ENCODE measurements around the gene BMPR1A.
"Not testable (repeated sequence)": the region's sequence is repeated elsewhere in the genome, so short reads cannot be mapped to it uniquely, and the experiment has no call there.

Gene BMPR1A

DNA sequence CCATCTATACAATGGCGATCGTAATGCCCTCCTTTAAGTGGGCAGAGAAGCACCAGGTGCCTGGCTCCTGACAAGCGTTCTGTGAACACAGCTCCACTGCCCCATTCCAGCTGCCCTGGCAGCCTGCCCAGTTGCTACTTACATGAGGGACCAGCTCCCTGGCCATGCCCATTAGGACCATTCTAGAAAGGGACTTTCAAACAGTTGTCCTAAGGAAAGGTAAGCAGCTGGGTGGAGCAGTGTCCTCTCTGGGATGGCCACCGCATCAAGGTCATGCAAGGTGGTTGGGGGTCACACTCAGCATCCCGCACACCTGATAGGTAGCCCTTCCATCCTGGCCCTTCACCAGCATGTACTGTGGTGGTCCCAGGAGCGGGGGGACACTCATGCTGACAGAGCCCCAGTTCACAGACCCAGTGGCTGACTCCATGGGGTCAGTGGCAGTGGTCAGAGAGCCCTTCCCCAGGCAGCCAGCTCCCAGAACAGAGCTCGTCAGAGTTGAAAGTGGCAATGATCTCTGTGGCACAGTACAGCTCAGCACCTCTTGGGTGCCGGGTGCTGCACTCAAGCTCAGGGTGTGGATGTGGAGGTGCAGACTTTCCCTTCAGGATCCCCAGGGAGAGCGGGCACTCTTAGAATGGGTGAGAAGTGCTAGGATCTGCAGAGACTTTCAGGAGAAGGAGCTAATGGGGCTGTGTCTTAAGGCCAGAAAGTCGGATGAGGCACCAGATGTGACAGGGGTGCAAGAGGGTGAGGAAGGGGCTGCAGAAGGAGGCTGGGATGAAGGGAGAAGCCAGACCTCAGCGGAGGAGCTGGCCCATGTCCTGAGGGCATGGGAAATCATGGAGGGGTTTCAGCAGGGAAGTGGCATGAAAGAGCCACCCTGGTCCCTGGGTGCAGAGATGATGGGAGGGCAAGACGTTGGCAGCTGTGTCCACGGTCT lies 190.1 kb downstream of the BMPR1A start:
- TF ChIP-seq, protein P1, sequence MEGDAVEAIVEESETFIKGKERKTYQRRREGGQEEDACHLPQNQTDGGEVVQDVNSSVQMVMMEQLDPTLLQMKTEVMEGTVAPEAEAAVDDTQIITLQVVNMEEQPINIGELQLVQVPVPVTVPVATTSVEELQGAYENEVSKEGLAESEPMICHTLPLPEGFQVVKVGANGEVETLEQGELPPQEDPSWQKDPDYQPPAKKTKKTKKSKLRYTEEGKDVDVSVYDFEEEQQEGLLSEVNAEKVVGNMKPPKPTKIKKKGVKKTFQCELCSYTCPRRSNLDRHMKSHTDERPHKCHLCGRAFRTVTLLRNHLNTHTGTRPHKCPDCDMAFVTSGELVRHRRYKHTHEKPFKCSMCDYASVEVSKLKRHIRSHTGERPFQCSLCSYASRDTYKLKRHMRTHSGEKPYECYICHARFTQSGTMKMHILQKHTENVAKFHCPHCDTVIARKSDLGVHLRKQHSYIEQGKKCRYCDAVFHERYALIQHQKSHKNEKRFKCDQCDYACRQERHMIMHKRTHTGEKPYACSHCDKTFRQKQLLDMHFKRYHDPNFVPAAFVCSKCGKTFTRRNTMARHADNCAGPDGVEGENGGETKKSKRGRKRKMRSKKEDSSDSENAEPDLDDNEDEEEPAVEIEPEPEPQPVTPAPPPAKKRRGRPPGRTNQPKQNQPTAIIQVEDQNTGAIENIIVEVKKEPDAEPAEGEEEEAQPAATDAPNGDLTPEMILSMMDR (conservative IDR thresholded peaks at IDR 0.05; ENCODE audit: low read length) = no peak
- no peak for DNase-seq (ENCODE audit: low read depth)
- H3K4me3 ChIP-seq (ENCODE audit: low read length) = no peak overlapping the region

DNA sequence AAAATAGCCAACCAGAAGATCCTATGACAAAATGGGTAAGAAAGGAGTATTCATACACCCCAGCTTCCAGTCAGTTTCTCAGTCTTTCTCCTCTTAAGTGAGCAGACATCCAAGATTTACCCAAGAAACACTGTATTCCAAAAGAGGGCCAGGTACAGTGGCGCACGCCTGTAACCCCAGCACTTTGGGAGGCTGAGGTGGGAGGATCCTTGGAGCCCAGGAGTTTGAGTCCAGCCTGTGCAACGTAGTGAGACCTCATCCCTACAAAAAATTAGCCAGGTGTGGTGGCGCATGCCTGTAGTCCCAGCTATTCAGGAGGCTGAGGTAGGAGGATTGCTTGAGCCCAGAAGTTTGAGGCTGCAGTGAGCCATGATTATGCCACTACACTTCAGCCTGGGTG lies 191.4 kb downstream of the BMPR1A start:
- not testable (repeated sequence) for DNase-seq (ENCODE audit: low read depth)

DNA sequence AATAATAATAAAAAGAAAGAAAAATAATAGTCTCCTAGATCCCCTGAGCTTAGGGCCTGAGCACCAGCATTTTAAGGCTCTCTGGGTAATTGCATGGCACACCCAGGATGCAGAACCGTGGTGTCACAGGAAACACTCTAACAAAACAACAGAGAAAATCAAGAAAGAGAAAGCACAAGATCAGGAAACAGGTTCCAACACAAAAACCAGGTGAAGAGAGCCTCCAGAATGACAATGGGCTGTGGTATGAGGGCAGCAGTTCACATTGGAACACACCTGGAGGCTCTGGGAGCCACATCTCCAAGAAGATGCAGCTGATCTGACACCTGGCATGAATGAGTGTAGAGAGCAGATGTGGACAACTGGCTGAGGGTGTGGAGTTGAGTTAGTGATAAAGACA lies 193.9 kb downstream of the BMPR1A start:
- no peak overlapping the region for H3K4me3 ChIP-seq (ENCODE audit: low read length)
- no peak for DNase-seq (ENCODE audit: low read depth)
- TF ChIP-seq, protein P1 (conservative IDR thresholded peaks at IDR 0.05; ENCODE audit: low read length) = no peak

More for the DNA sequence above, 191.4 kb downstream of the BMPR1A start:
- H3K4me3 ChIP-seq (ENCODE audit: low read length) = not testable (repeated sequence)

DNA sequence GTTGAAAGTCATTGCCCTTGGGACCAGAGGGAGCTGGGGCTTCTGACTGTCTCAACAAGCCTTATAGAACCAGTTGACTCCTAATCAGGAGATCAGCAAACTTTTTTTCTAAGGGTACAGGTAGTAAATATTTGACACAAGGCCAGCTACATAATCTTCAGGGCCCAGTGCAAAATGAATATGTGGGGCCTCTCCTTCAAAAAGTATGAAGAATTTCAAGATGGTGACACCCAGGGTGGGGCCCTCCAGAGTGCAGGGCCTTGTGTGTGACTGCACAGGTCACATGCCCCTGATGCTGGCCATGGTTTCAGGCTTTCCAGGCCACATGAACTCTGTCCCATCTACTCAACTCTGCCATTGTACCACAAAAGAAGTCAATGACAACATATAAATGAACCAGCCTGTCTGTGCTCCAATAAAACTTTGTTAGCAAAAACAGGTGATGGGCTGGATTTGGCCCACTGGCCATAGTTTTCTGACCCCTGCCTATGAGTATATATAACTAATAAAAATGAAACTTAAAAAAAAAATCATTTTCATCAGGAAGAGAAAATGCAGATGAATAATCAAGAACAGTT lies 194.9 kb downstream of the BMPR1A start:
- H3K4me3 ChIP-seq (ENCODE audit: low read length) = no peak overlapping the region
- no peak for DNase-seq (ENCODE audit: low read depth)
- TF ChIP-seq, protein P1 (conservative IDR thresholded peaks at IDR 0.05; ENCODE audit: low read length) = no peak

DNA sequence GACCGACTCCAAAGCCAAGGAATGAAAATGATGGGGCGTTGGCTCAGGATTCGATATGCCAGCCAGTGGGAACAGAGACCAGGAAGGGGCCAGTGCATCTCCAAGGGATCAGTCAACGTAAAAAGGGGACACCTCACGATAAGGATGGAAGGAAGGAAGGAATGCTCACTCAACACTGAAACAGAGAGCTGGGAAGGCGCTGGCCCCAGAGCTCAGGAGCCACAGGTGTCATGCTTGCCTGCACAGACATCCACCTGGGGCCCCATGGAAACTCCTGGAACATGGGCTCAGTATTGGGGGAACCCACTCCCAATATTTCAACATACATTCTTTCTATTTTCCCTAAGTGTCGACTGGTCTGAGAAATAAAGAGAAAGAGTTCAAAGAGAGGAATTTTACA lies 195.7 kb downstream of the BMPR1A start:
- no peak overlapping the region for H3K4me3 ChIP-seq (ENCODE audit: low read length)
- TF ChIP-seq, protein P1 (conservative IDR thresholded peaks at IDR 0.05; ENCODE audit: low read length) = no peak
- no peak for DNase-seq (ENCODE audit: low read depth)

DNA sequence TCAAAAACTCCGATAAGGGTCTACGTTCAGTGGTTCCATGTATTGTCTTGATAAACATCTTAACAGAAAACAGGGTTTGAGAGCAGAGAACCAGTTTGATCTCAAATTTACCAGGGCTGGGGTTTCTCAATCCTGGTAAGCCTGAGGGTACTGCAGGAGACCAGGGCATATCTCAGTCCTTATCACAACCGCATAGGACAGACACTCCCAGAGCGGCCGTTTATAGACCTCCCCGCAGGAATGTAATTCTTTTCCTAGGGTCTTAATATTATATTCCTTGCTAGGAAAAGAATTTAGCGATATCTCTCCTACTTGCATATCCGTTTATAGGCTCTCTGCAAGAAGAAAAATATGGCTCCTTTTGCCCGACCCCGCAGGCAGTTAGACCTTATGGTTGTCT lies 196.3 kb downstream of the BMPR1A start:
- DNase-seq (ENCODE audit: low read depth); H3K4me3 ChIP-seq (ENCODE audit: low read length): not testable (repeated sequence)

DNA sequence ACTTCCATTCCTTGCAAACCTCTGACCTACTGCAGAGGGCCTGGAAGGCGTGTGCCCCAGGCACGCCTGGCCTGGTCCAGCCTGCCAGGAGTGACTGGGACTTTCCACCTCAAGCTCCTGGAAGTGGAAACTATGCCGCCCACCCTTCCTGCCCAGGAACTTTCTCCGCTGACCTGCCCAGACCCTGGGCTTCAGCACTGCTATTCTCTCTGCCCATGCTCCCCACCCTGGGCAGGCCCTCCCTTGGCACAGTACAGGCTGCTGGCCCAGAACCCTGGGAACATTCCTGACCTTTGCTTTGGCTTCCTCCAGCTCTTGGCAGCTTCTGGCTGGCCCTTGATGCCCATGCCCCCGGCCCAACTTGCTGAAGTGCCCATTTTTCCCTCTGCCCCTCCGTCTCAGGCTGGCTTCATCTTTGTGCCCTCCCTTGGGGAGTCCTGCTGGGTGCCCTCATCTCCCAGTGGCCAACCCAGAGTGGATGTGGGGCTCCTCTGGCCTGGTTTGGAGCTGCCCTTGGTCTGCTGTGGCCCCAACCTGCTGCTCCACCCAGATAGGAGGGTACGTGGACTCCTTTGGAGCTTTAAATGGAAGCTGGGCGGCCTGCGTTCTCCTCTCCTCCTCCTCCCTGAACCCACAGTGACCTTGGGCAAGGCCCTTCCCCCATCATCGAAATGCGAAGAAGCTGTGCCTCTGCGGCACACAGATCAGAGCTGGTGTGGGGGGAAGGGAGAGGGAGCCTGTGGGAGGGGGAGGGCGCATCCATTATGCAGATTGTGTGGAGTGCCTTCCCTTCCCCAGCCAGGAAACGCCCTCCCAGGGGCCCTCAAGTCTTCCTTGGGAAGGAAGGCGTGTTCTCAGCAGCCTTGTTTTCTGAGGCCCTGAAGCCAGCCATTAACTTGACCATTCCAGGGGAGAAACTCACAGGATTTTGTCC lies 197.6 kb downstream of the BMPR1A start:
- DNase-seq (ENCODE audit: low read depth) = peak; percentile 42
- TF ChIP-seq, protein P1 (conservative IDR thresholded peaks at IDR 0.05; ENCODE audit: low read length) = no peak
- no peak overlapping the region for H3K4me3 ChIP-seq (ENCODE audit: low read length)

All from AG10803 (cell line).